HepG2 (cell line): ENCODE results near the gene TAF1B. TPM values are rescaled to one million over a fixed set of nuclear protein-coding genes. Genes with fewer than 3 reads are reported as not detected.

Source experiments
- AFF4 ChIP-seq: sonication (generic); formaldehyde crosslinking; IDR thresholded peaks from 2 replicates; pipeline ENCODE4 v1.4.0; 2020; ENCODE audit warnings: missing genetic modification reagents
- AKAP8 ChIP-seq: sonication (generic); formaldehyde crosslinking; IDR thresholded peaks from 2 replicates; pipeline ENCODE4 v1.5.1; 2020; ENCODE audit warnings: mild to moderate bottlenecking, missing genetic modification reagents
- FOXO1 ChIP-seq: sonication (generic); formaldehyde crosslinking; IDR thresholded peaks from 2 replicates; pipeline ENCODE4 v1.4.0; 2020; ENCODE audit warnings: missing genetic modification reagents
- HCFC1 ChIP-seq: fragments of 150-350 bp; IDR thresholded peaks from 2 replicates; pipeline ENCODE4 v1.6.1; 2014; ENCODE audit warnings: low read depth, low read length
- KDM6A ChIP-seq: IDR thresholded peaks from 2 replicates; pipeline ENCODE4 v1.6.1; 2016; ENCODE audit warnings: low read depth
- MATR3 ChIP-seq: sonication (generic); formaldehyde crosslinking; IDR thresholded peaks from 2 replicates; pipeline ENCODE4 v1.4.0; 2020; ENCODE audit warnings: missing genetic modification reagents
- MAX ChIP-seq: IDR thresholded peaks from 2 replicates; pipeline ENCODE4 v1.6.1; 2012; ENCODE audit warnings: inconsistent platforms
- PHF21A ChIP-seq: sonication (generic); formaldehyde crosslinking; IDR thresholded peaks from 2 replicates; pipeline ENCODE4 v1.5.0; 2020; ENCODE audit warnings: mild to moderate bottlenecking, missing genetic modification reagents
- STAG1 ChIP-seq: sonication (generic); formaldehyde crosslinking; IDR thresholded peaks from 2 replicates; pipeline ENCODE4 v1.4.0; 2020; ENCODE audit warnings: missing genetic modification reagents
- UBTF ChIP-seq: sonication (generic); formaldehyde crosslinking; IDR thresholded peaks from 2 replicates; pipeline ENCODE4 v1.4.0; 2020; ENCODE audit warnings: mild to moderate bottlenecking, missing genetic modification reagents
- ZBTB1 ChIP-seq: sonication (generic); formaldehyde crosslinking; IDR thresholded peaks from 2 replicates; pipeline ENCODE4 v1.4.0; 2020; ENCODE audit warnings: missing genetic modification reagents, borderline replicate concordance
- ZNF260 ChIP-seq: sonication (generic); formaldehyde crosslinking; IDR thresholded peaks from 2 replicates; pipeline ENCODE4 v1.4.0; 2020; ENCODE audit warnings: missing genetic modification reagents, low read depth, mild to moderate bottlenecking, borderline replicate concordance
- ZNF33B ChIP-seq: sonication (generic); formaldehyde crosslinking; IDR thresholded peaks from 2 replicates; pipeline ENCODE4 v1.5.1; 2020; ENCODE audit warnings: mild to moderate bottlenecking, missing genetic modification reagents
- ZNF589 ChIP-seq: sonication (generic); formaldehyde crosslinking; conservative IDR thresholded peaks from 2 replicates; pipeline ENCODE4 v1.8.0; 2022; ENCODE audit warnings: mild to moderate bottlenecking, moderate library complexity, missing genetic modification reagents
- ZNF615 ChIP-seq: sonication (generic); formaldehyde crosslinking; IDR thresholded peaks from 2 replicates; pipeline ENCODE4 v1.5.0; 2020; ENCODE audit warnings: mild to moderate bottlenecking, missing genetic modification reagents, borderline replicate concordance
- ZSCAN29 ChIP-seq: sonication (generic); formaldehyde crosslinking; conservative IDR thresholded peaks from 2 replicates; pipeline ENCODE4 v1.4.0; 2020; ENCODE audit warnings: mild to moderate bottlenecking, missing genetic modification reagents
- polyA plus RNA-seq, 8 experiments: library from polyadenylated mRNA; depleted of rRNA in 3 of 8; stranded (reverse) in 7 of 8; unstranded in 1 of 8; fragments of >200 nt; fragmentation: Illumina TruSeq in 4 of 8; extraction: Trizol in 4 of 8; gene quantifications; 2 replicates each; pipeline versions ENCODE4 v1.2.1 to v1.2.3, GENCODE V29; 2011 to 2016; ENCODE audit warnings: low read depth in 4 of 8, missing spikeins in 1 of 8, mixed read lengths in 1 of 8; ENCODE audit not compliant: insufficient read depth in 1 of 8
- total RNA-seq, 5 experiments: library from RNA; depleted of rRNA; stranded (reverse); fragments of >200 nt; fragmentation: Illumina TruSeq; extraction: Trizol; gene quantifications; 2 replicates each; pipeline ENCODE4 v1.2.3, GENCODE V29; 2016; ENCODE audit warnings: low read depth in 1 of 5
- TF ChIP-seq, protein P1 (sequence below): sonication (generic); formaldehyde crosslinking; IDR thresholded peaks from 2 replicates; pipeline ENCODE4 v1.4.0; 2020; ENCODE audit warnings: missing genetic modification reagents
- TF ChIP-seq, protein P2 (sequence below): sonication (generic); formaldehyde crosslinking; IDR thresholded peaks from 2 replicates; pipeline ENCODE4 v1.8.1; 2023; ENCODE audit warnings: mild to moderate bottlenecking, moderate library complexity, missing genetic modification reagents
- TF ChIP-seq, protein P3 (sequence below): sonication (generic); formaldehyde crosslinking; IDR thresholded peaks from 2 replicates; pipeline ENCODE4 v1.4.0; 2020; ENCODE audit warnings: mild to moderate bottlenecking, missing genetic modification reagents
- TF ChIP-seq, protein P4 (sequence below): sonication (generic); formaldehyde crosslinking; IDR thresholded peaks from 2 replicates; pipeline ENCODE4 v1.8.1; 2023; ENCODE audit warnings: missing genetic modification reagents, mild to moderate bottlenecking, borderline replicate concordance

TAF1B gene
- total and polyA plus RNA-seq, 2 of the 13 experiments (the other 11 are each of a cell fraction or from before 2014, with no cell fraction given): 13.3 to 27.7 TPM

DNA sequence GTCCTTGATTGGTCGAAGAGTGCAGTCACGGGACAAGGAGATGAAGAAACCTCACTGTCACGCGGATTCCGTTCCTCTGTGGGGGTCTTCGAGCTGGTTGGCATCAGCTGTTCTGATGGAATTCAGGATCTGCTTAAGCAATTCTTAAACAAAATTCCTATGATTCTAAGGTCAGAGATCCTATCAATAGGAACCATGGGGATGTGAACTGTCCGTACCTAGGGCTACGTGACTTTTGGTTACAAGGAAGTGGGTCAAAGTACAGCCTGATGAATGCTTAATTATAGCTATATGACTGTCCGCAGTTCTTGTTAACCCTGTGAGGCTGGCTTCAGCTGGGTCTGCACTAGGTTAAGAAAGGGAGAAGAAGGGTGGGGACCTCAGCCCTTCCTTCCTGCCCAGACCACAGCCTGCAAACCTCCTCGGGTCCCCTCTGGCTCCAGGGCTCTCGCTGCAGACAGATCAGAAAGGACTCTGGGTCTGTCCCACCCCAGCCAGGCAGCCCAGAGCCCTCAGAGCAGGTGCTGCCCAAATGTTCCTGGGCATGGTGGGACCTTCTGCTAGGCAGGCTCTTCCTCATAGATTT lies 44.2 kb upstream of the TAF1B start (continued):
- TF ChIP-seq PHF21A (CRISPR knock-in tag): peak; percentile 76
- TF ChIP-seq, protein P1, sequence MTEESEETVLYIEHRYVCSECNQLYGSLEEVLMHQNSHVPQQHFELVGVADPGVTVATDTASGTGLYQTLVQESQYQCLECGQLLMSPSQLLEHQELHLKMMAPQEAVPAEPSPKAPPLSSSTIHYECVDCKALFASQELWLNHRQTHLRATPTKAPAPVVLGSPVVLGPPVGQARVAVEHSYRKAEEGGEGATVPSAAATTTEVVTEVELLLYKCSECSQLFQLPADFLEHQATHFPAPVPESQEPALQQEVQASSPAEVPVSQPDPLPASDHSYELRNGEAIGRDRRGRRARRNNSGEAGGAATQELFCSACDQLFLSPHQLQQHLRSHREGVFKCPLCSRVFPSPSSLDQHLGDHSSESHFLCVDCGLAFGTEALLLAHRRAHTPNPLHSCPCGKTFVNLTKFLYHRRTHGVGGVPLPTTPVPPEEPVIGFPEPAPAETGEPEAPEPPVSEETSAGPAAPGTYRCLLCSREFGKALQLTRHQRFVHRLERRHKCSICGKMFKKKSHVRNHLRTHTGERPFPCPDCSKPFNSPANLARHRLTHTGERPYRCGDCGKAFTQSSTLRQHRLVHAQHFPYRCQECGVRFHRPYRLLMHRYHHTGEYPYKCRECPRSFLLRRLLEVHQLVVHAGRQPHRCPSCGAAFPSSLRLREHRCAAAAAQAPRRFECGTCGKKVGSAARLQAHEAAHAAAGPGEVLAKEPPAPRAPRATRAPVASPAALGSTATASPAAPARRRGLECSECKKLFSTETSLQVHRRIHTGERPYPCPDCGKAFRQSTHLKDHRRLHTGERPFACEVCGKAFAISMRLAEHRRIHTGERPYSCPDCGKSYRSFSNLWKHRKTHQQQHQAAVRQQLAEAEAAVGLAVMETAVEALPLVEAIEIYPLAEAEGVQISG: no peak
- no peak for TF ChIP-seq AFF4 (CRISPR knock-in tag)
- TF ChIP-seq, protein P2, sequence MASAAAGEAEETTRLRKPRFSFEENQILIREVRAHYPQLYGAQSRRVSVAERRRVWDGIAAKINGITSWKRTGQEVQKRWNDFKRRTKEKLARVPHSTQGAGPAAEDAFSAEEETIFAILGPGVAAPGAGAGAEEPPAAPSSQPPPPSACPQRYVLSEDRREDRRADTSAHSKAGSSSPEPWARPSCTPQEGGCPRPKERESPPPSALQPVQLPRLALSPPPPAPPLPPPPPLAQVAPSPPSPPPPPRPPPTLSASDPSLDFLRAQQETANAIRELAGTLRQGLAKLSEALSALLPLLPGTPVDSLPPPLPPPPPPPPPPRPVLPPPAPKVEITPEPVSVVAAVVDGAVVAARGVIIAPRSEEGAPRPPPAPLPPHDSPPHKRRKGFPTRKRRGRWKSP (CRISPR knock-in tag): no peak
- TF ChIP-seq, protein P3, sequence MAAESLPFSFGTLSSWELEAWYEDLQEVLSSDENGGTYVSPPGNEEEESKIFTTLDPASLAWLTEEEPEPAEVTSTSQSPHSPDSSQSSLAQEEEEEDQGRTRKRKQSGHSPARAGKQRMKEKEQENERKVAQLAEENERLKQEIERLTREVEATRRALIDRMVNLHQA (CRISPR knock-in tag): no peak
- TF ChIP-seq ZNF589 (CRISPR knock-in tag): peak; percentile 66; the same call in 1 of the 2 replicates
- TF ChIP-seq MAX: peak; percentile 27; the same call in 1 of the 2 replicates
- TF ChIP-seq UBTF (CRISPR knock-in tag): no peak
- TF ChIP-seq FOXO1 (CRISPR knock-in tag): no peak
- TF ChIP-seq AKAP8 (CRISPR knock-in tag): no peak; the same call in 1 of the 2 replicates
- TF ChIP-seq HCFC1: no peak
- TF ChIP-seq, protein P4, sequence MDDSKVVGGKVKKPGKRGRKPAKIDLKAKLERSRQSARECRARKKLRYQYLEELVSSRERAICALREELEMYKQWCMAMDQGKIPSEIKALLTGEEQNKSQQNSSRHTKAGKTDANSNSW: no peak
- no peak for TF ChIP-seq ZSCAN29
- no peak for TF ChIP-seq STAG1
- TF ChIP-seq ZNF33B (CRISPR knock-in tag): no peak
- TF ChIP-seq ZNF615 (CRISPR knock-in tag): no peak
- no peak for TF ChIP-seq ZNF260 (CRISPR knock-in tag)
- TF ChIP-seq KDM6A: peak; percentile 22; the same call in 1 of the 2 replicates
- TF ChIP-seq MATR3: no peak
- no peak for TF ChIP-seq ZBTB1 (CRISPR knock-in tag)
